Measurements from ENCODE around the gene SPATA31D1.

The SPATA31D1 gene

GRCh38 chr9:81971727-81972126 is 16.8 kb upstream of the SPATA31D1 start:
- no peak for DNase-seq (ENCODE audit: extremely low read depth, low read depth)
- no peak for TF ChIP-seq CTCF (IDR thresholded peaks at IDR 0.05; ENCODE audit: low read depth, low read length, missing control alignments)
- H3K4me3 ChIP-seq (replicated peaks; ENCODE audit: low read depth, low read length) = no peak overlapping the region

- TF ChIP-seq CTCF (IDR thresholded peaks at IDR 0.05; ENCODE audit: low read depth, low read length, missing control alignments) = no peak
- DNase-seq (ENCODE audit: extremely low read depth, low read depth) = no peak
- no peak overlapping the region for H3K4me3 ChIP-seq (replicated peaks; ENCODE audit: low read depth, low read length)
Measured at GRCh38 chr9:81974764-81975163, 13.8 kb upstream of the SPATA31D1 start.

- DNase-seq (ENCODE audit: extremely low read depth, low read depth) = no peak
- no peak for TF ChIP-seq CTCF (IDR thresholded peaks at IDR 0.05; ENCODE audit: low read depth, low read length, missing control alignments)
- no peak overlapping the region for H3K4me3 ChIP-seq (replicated peaks; ENCODE audit: low read depth, low read length)
Measured at GRCh38 chr9:81976351-81976750, 12.2 kb upstream of the SPATA31D1 start.

- TF ChIP-seq CTCF (IDR thresholded peaks at IDR 0.05; ENCODE audit: low read depth, low read length, missing control alignments) = no peak
- no peak for DNase-seq (ENCODE audit: extremely low read depth, low read depth)
- no peak overlapping the region for H3K4me3 ChIP-seq (replicated peaks; ENCODE audit: low read depth, low read length)
Measured at GRCh38 chr9:81979196-81979595, 9.4 kb upstream of the SPATA31D1 start.

GRCh38 chr9:81980568-81980967 is 8.0 kb upstream of the SPATA31D1 start:
- no peak for TF ChIP-seq CTCF (IDR thresholded peaks at IDR 0.05; ENCODE audit: low read depth, low read length, missing control alignments)

GRCh38 chr9:81981883-81982282 is 6.7 kb upstream of the SPATA31D1 start:
- TF ChIP-seq CTCF (IDR thresholded peaks at IDR 0.05; ENCODE audit: low read depth, low read length, missing control alignments) = no peak
- no peak for DNase-seq (ENCODE audit: extremely low read depth, low read depth)

More at GRCh38 chr9:81980568-81980967, 8.0 kb upstream of the SPATA31D1 start:
- peak; percentile 17 for DNase-seq (ENCODE audit: extremely low read depth, low read depth)
- no peak overlapping the region for H3K4me3 ChIP-seq (replicated peaks; ENCODE audit: low read depth, low read length)

DNA sequence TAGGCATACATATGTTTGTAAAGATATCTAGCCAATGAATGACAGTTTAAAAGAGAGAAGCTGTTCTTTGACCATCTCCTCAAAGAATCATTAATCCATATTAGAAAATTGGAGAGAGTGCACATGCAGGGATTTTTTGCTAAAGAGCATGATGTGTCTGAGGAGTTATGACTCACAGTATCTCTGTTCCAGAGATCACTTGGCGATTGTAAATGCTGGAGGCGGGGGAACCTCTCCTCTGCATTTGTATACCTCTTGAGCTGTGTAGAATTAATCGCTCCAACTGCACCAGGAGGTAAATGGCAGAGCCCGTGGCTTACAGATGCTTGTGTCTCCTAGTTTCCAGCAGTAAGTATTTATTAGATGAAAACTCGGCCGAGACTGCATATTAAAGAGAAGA is 3.6 kb upstream of the SPATA31D1 start:
- TF ChIP-seq CTCF (IDR thresholded peaks at IDR 0.05; ENCODE audit: low read depth, low read length, missing control alignments) = no peak
- H3K4me3 ChIP-seq (replicated peaks; ENCODE audit: low read depth, low read length) = no peak overlapping the region
- no peak for DNase-seq (ENCODE audit: extremely low read depth, low read depth)

More at GRCh38 chr9:81981883-81982282, 6.7 kb upstream of the SPATA31D1 start:
- H3K4me3 ChIP-seq (replicated peaks; ENCODE audit: low read depth, low read length) = no peak overlapping the region
